Measurements from ENCODE around the gene KCNQ2. TPM values are rescaled to one million over a fixed set of nuclear protein-coding genes. Genes with fewer than 3 reads are reported as not detected.

Gene KCNQ2
- total RNA-seq, 1 donor from 2014 or later = not detected

DNA sequence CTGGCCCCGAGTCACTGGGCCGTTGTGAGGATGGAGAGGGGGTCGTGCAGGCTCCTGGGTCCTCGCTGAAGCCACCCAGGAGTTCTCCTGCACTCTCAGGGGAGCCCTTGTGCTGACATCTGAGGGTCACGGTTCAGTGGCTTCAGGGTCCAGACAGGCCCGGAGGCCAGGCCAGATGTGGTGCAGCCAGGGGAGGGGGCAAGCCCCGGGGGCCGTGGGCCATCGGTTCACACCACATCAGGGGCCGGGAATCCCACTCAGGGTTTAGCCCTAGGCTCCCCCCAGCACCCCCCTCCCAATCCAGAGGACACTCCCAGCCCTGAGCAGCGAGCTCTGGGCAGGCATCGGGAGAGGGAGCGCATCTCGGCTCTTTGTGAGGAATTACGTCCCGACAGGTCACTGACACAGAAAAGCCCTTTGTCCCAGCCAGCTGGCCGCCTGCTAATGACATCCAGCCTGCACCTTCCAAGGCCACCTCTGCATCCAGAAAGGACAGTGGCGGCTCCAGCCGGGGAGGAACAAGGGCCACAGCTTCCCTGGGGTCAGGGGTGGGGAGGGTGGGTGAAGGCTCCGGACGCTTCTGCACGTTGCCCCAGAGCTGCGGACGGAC lies 104.9 kb downstream of the KCNQ2 start:
- H3K27me3 ChIP-seq (ENCODE audit: low read depth) = peaks cover 74% of the 10 kb centered on the region
- H3K36me3 ChIP-seq = no peaks in the 10 kb centered on the region
- H3K4me1 ChIP-seq = no peaks in the 10 kb centered on the region
- ATAC-seq = no peak
- no peak for DNase-seq
- no peak overlapping the region for H3K27ac ChIP-seq
- H3K9me3 ChIP-seq = no peaks in the 10 kb centered on the region
- intact Hi-C loops (cut with DNase I) = no loop called here
- TF ChIP-seq, protein P1, sequence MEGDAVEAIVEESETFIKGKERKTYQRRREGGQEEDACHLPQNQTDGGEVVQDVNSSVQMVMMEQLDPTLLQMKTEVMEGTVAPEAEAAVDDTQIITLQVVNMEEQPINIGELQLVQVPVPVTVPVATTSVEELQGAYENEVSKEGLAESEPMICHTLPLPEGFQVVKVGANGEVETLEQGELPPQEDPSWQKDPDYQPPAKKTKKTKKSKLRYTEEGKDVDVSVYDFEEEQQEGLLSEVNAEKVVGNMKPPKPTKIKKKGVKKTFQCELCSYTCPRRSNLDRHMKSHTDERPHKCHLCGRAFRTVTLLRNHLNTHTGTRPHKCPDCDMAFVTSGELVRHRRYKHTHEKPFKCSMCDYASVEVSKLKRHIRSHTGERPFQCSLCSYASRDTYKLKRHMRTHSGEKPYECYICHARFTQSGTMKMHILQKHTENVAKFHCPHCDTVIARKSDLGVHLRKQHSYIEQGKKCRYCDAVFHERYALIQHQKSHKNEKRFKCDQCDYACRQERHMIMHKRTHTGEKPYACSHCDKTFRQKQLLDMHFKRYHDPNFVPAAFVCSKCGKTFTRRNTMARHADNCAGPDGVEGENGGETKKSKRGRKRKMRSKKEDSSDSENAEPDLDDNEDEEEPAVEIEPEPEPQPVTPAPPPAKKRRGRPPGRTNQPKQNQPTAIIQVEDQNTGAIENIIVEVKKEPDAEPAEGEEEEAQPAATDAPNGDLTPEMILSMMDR (IDR thresholded peaks at IDR 0.05) = no peak
- no peak overlapping the region for H3K4me3 ChIP-seq

DNA sequence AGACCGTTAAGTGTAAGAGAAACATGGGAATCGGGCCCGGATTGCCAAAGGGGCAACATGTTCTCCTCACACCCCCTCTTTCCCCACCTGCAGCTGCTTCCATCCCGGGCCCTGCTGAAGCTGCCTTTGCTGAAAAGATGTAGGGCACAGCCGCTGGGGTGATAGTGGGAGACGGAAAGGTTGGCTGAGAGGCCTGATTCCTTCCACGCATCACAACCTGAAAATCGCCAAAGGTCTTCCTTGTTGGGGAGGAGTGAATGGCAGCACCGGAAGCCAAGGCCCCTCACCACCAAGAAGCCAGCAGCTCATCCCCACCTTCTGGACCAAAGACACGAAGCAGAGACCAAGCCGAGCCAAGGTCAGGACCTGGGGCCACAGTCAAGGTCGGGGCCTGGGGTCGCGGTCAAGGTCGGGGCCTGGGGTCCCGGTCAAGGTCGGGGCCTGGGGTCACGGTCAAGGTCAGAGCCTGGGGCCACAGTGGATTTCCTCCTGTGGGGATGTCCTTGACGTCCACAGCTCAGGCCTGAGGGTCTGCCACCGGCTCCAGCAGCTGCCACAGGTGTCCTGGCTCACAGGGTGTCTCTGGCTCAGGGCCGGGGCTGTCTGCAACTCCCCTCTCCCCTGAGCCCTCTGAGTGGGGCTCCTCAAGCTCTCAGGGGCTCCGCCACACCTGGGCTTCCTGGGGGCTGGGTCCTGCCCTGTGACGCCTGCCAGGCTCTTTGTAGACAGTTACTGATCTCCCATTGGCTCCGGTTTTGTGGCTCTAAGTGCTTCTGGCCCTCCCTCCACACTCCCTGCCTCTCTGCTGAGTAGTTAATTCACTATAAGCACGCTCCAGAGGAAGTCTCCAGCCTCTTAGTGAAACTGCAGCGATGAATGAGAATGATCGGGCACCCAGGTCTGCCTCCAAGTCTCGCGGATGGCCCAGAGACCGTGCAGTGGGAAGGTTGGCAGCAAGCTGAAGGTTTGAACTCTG lies 105.8 kb downstream of the KCNQ2 start:
- intact Hi-C loops (cut with DNase I) = no loop called here
- no peaks in the 10 kb centered on the region for H3K9me3 ChIP-seq
- TF ChIP-seq, protein P1 (IDR thresholded peaks at IDR 0.05) = no peak
- H3K36me3 ChIP-seq = no peaks in the 10 kb centered on the region
- H3K27me3 ChIP-seq (ENCODE audit: low read depth) = peaks cover 79% of the 10 kb centered on the region
- no peak for DNase-seq
- H3K27ac ChIP-seq = no peak overlapping the region
- H3K4me3 ChIP-seq = no peak overlapping the region
- H3K4me1 ChIP-seq = no peaks in the 10 kb centered on the region
- no peak for ATAC-seq

DNA sequence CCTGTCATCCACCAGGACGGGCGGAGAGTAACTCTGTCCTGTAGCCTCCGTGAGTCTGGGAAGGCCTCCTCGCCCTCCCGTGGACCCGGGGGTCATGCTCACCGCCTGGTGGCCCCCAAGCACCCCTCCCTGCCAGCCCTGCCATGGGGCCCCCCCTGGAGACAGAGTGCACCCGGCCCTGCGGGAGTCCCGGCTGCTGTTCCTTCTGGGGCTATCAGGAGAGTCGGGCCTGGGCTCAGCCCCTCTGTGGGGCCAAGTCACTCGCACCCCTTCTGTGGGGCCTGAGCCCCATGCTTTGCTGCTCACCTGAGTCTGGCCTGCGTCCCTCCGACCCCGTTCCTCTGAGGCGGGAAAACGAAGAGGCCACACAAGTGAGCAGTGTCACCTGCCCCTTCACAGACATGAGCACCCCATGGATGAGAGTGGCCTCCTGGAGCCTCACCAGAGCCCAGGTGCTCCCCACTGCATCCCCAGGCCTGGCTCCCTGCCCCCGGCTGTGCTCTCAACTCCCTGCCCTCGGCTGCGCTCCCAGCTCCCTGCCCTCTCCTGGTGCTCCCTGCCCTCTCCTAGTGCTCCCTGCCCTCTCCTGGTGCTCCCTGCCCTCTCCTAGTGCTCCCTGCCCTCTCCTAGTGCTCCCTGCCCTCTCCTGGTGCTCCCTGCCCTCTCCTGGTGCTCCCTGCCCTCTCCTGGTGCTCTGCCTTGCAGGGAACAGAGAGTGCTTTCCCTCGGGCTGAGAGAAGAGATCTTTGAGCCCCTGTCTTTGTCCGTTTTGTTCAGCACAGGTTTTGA lies 106.7 kb downstream of the KCNQ2 start:
- ATAC-seq (no peak), DNase-seq (no peak)
- Histone ChIP-seq H3K4me3 (no peak overlapping the region), H3K27ac (no peak overlapping the region), H3K36me3 (no peaks in the 10 kb centered on the region), H3K9me3 (no peaks in the 10 kb centered on the region), H3K4me1 (no peaks in the 10 kb centered on the region), H3K27me3 (ENCODE audit: low read depth) (peaks cover 77% of the 10 kb centered on the region)
- TF ChIP-seq, protein P1 (IDR thresholded peaks at IDR 0.05) = no peak
- intact Hi-C loops (cut with DNase I) = no loop called here

DNA sequence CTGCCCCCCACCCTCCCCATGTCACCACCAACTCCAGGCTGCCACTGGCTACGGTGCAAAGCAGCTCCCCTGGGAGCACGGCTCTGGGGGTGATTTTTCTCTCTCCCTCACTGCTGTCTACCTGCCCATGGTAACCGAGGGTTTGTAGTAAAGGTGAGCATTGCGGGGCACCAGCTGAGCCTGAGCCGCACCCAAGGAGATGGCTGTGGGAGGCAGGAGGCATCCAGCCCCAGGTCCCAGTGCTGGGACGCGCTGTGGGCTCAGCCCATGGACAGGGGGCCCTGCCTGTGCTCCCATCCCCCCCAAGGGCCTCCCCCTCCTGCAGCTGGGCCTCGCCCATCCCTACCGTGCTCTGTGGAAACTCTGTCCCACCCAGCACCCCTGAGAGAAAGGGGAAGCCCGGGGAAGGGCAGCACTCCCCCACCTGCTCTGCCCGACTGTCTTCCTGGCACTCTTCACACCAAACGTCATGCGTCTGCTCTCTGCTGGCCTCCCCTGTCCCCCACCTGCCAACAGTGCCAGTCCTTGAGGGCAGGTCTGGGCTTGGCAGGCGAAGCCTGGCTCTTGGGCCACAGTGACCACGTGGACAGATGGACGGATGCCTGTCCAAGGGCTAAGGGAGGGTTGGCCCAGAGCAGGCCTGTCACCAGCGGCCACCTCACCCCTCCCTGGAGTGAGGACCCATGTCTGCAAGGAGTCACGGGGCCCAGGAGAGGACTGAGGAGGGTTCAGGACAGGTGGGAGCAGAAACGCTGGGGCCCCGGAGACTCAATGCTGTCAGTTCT lies 107.5 kb downstream of the KCNQ2 start:
- intact Hi-C loops (cut with DNase I) = no loop called here
- TF ChIP-seq, protein P1 (IDR thresholded peaks at IDR 0.05) = no peak
- H3K36me3 ChIP-seq = no peaks in the 10 kb centered on the region
- no peaks in the 10 kb centered on the region for H3K9me3 ChIP-seq
- no peak overlapping the region for H3K27ac ChIP-seq
- peaks cover 80% of the 10 kb centered on the region for H3K27me3 ChIP-seq (ENCODE audit: low read depth)
- no peak overlapping the region for H3K4me3 ChIP-seq
- H3K4me1 ChIP-seq = no peaks in the 10 kb centered on the region
- ATAC-seq = peak in 1 of 2 donors; percentile 18
- no peak for DNase-seq

Data from lower lobe of right lung (tissue), 2 donors.